Measurements from ENCODE around the gene RBMXL2. TPM values are rescaled to one million over a fixed set of nuclear protein-coding genes. Genes with fewer than 3 reads are reported as not detected.

Gene RBMXL2
- total RNA-seq, result not detected

DNA sequence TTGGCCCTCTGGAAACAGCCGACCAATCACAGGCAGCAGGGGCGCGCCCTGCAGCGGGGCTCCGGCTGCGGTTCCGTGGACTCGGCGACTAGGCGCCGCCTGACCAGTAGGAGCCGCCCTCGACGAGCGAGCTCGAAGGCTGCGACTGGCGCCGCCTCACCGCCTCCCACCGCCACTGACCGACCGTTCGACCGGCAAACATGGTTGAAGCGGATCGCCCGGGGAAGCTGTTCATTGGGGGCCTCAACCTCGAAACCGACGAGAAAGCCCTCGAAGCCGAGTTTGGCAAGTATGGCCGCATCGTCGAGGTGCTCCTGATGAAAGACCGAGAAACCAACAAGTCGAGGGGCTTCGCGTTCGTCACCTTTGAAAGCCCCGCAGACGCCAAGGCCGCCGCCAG is at the start of gene RBMXL2:
TSS of gene RBMXL2 (plus strand) at position 78 of the 400 bp plus-strand sequence. CDS start at position 201, 123 bp downstream.
- H3K27me3 Mint-ChIP-seq, result peaks cover 12 to 30% of the 10 kb centered on the region in 2 donors
- H3K9me3 Mint-ChIP-seq, result no peaks in the 10 kb centered on the region
- H3K36me3 Mint-ChIP-seq, result no peaks in the 10 kb centered on the region
- no peak for DNase-seq (ENCODE audit: low spot score)
- no peak within 1 kb of the TSS for H3K4me3 Mint-ChIP-seq
- ATAC-seq, result no peak
- H3K27ac Mint-ChIP-seq, result no peak within 1 kb of the TSS
- no peaks in the 10 kb centered on the region for H3K4me1 Mint-ChIP-seq (ENCODE audit: low read depth in 2 of 2)

DNA sequence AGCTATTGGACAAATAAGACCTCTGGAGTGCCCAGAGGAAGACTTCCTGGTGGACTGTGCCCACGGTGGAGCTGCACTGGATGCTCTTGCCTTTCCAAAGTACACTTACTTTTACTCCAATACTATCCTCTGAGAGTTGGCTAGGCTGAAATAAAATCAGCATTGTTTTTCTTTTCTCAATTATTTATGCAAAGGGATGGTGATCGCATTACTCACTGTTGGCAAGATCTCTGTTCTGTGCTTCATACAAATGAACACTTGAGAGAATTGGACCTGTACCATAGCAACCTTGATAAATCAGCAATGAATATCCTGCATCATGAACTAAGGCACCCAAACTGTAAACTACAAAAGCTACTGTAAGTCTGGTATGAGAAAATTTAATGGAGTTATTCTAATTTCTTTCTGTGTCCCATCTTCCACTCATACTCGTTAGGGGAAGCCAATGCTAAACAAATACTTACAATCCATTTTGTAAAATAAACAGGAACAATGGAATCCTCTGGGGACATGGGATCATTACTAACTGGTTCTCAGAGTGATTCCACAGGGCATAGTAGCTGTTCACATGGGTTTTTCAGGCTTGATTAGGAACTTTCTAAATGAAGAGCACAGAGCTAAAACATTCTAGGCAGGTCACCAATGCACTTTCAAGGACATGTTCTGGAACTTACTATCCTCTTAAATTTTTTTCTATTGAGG is 42.2 kb upstream of the RBMXL2 start:
- no peak overlapping the region for H3K4me3 Mint-ChIP-seq
- H3K27me3 Mint-ChIP-seq, result no peaks in the 10 kb centered on the region
- H3K4me1 Mint-ChIP-seq (ENCODE audit: low read depth in 2 of 2), result no peaks in the 10 kb centered on the region
- ATAC-seq, result no peak
- no peaks in the 10 kb centered on the region for H3K9me3 Mint-ChIP-seq
- no peaks in the 10 kb centered on the region for H3K36me3 Mint-ChIP-seq
- H3K27ac Mint-ChIP-seq, result no peak overlapping the region
- no peak for DNase-seq (ENCODE audit: low spot score)

DNA sequence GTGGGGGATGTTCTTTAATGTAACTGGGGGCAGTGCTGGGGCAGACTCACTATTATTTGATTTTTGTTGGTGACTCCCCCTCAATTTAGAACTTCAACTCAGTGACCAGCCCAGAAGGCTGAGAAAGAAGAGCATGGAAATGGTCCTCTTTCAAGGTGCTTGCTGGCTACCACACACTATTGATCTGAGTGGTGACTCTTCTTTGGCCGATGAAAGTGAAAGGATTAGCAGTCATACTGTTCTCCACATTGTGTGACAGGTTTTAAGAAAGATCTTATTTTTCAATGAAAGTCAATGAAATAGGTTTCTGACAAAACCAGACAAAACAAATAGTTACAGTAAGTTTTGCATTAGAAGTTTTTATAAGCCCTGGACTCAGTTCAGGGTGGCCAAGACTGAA is 38.6 kb upstream of the RBMXL2 start:
- H3K27me3 Mint-ChIP-seq, result peaks cover 5% of the 10 kb centered on the region in 2 donors
- no peak overlapping the region for H3K27ac Mint-ChIP-seq
- H3K9me3 Mint-ChIP-seq, result no peaks in the 10 kb centered on the region
- DNase-seq (ENCODE audit: low spot score) (no peak), ATAC-seq (no peak)
- no peaks in the 10 kb centered on the region for H3K4me1 Mint-ChIP-seq (ENCODE audit: low read depth in 2 of 2)
- H3K4me3 Mint-ChIP-seq, result no peak overlapping the region
- H3K36me3 Mint-ChIP-seq, result no peaks in the 10 kb centered on the region

DNA sequence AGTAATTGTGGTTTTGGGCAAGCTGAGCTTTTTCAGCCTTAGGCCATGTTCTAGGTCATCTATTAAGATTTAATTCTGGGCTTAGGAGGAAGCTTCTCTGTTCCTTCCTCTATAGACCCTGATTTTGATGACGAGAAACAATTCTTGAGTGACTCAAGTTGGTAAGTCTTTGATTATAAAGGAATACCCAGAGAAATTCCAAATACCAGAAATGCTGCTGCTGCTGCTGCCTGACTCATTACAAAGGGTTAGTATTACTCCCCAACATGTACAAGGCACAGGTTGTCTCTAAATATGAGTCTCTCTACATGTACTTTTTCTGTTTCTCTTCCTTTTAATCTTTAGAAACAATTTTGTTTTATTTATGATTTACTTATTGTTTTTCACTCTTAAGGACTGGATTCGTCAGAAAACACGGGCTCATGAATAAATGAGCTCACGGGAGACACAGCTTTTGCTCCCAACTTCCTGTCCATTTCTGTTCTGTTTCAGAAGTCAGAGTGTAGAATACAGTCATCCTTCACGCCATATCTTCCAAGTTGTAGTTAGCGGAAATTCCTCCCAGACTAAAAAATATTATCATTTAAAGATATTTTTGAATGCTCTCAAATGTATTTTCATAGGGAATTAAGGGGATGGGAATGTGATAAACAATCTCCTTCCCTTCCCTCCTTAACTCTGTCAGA is 31.8 kb upstream of the RBMXL2 start:
- DNase-seq (ENCODE audit: low spot score), result no peak
- H3K27me3 Mint-ChIP-seq, result peaks cover 13 to 14% of the 10 kb centered on the region in 2 donors
- H3K9me3 Mint-ChIP-seq, result no peaks in the 10 kb centered on the region
- H3K27ac Mint-ChIP-seq, result no peak overlapping the region
- H3K36me3 Mint-ChIP-seq, result no peaks in the 10 kb centered on the region
- ATAC-seq, result no peak
- H3K4me3 Mint-ChIP-seq, result no peak overlapping the region
- H3K4me1 Mint-ChIP-seq (ENCODE audit: low read depth in 2 of 2), result no peaks in the 10 kb centered on the region

DNA sequence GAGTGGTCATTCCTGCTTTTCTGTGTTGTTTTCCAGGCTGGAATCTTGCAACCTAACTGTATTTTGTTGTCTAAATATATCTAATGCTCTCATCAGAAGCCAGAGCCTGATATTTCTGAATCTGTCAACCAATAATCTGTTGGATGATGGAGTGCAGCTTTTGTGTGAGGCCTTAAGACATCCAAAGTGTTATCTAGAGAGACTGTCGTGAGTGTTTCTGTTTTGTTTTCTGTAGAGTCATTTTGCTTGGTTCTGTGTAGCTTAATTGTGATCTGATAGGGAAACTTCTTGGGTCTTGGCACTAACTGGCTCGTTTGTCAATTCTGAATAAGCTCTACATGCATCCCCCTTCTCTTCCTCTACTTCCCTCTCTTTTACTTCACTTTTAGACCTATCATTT is 31.2 kb upstream of the RBMXL2 start:
- Mint-ChIP-seq H3K9me3 (no peaks in the 10 kb centered on the region), H3K27ac (no peak overlapping the region), H3K4me3 (no peak overlapping the region), H3K4me1 (ENCODE audit: low read depth in 2 of 2) (no peaks in the 10 kb centered on the region), H3K27me3 (peaks cover 13 to 14% of the 10 kb centered on the region in 2 donors), H3K36me3 (no peaks in the 10 kb centered on the region)
- DNase-seq (ENCODE audit: low spot score) (no peak), ATAC-seq (no peak)

DNA sequence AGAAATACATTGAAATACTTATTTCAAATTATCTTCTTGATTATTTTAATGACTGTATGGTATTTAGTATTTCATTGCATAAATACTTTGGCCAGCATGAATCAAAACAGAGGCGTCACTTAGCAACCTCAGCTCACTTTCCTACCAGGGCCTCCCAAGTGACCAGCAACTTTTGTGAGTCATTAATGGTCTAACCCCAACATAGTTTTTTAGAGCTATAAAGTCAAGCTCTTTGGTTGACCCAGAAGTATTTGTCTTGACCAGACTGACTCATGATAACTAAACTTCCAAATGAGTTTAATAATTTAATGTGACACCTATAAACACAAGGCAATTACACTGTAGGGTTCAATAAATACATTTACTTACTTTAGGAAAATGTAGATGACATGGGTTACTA is 27.9 kb upstream of the RBMXL2 start:
- ATAC-seq (no peak), DNase-seq (ENCODE audit: low spot score) (no peak)
- H3K4me1 Mint-ChIP-seq (ENCODE audit: low read depth in 2 of 2), result no peaks in the 10 kb centered on the region
- no peaks in the 10 kb centered on the region for H3K9me3 Mint-ChIP-seq
- H3K4me3 Mint-ChIP-seq, result no peak overlapping the region
- H3K27me3 Mint-ChIP-seq, result peaks cover 7 to 9% of the 10 kb centered on the region in 2 donors
- H3K27ac Mint-ChIP-seq, result no peak overlapping the region
- no peaks in the 10 kb centered on the region for H3K36me3 Mint-ChIP-seq

DNA sequence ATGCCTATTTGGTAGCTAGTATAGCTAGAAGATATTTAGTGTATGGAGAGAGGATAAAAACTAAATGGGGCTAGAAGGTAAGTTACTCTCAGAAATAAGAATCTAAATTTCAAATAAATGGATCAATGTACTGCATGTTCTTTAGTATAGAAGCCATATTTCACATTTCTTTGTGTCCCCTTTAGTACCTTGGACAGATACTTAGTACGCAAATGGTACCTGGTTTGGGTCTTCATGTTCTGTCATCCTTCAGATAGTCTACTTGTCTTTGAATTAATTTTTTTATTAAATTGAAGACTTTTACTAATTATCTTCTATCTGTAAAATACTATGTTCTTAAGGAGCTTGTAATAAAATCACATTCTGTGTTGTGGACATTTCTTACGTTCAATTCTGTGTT is 26.3 kb upstream of the RBMXL2 start:
- ATAC-seq (no peak), DNase-seq (ENCODE audit: low spot score) (no peak)
- H3K4me3 Mint-ChIP-seq, result no peak overlapping the region
- no peaks in the 10 kb centered on the region for H3K36me3 Mint-ChIP-seq
- H3K9me3 Mint-ChIP-seq, result no peaks in the 10 kb centered on the region
- peaks cover 9 to 10% of the 10 kb centered on the region in 2 donors for H3K27me3 Mint-ChIP-seq
- H3K27ac Mint-ChIP-seq, result no peak overlapping the region
- H3K4me1 Mint-ChIP-seq (ENCODE audit: low read depth in 2 of 2), result no peaks in the 10 kb centered on the region

DNA sequence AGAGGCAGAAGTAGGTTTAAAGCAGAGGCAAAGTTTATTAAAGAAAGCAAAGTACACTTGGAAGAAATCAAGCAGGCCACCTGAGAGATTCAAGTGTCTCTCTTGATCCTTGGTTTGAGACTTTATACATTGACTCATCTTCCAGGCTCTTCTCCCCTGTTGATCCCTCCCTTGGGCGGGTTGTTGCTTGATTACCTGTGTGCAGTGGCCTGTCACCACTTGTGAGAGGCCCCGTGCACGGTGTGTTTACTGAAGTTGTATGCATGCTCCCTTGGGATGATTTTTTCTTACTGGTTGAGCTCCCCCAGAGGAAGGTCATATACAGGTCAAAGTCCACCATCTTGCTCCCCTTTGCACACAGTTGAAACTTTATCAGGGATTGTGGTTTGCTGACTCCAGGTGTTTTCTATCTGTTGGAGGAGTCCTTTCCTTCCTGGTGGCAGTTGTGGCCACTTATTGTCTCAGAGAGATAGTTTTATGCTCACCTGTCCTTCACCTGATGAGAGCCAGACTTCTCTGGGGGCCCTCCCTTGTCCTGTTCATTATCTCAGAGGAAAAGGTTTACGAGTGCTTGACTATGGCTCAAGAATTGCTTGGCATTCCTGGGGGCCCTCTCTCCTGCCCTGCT is 16.3 kb upstream of the RBMXL2 start:
- no peaks in the 10 kb centered on the region for H3K36me3 Mint-ChIP-seq
- no peaks in the 10 kb centered on the region for H3K4me1 Mint-ChIP-seq (ENCODE audit: low read depth in 2 of 2)
- no peak overlapping the region for H3K4me3 Mint-ChIP-seq
- H3K27me3 Mint-ChIP-seq, result peaks cover 2 to 6% of the 10 kb centered on the region in 2 donors
- no peaks in the 10 kb centered on the region for H3K9me3 Mint-ChIP-seq
- no peak overlapping the region for H3K27ac Mint-ChIP-seq
- ATAC-seq, result no peak
- no peak for DNase-seq (ENCODE audit: low spot score)

DNA sequence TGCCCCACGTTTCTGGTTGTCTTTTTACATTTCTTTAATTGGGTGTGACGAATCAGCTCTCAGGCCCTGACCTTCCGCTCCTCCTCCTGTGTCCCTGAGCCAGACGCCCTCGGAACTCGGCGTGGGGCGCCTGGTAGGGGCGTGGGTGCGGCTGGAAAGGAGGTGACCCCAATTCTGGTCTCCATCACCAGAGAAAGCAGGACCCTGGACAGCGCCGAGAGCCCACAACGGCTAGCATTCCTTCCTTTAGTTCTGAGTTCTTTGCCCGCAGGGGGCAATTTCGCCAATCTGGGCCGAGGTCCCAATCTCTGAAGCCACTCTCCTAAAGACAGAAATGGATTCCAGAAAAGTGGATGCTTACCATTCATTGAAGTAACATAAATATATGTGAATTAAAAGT is 11.7 kb upstream of the RBMXL2 start:
- H3K36me3 Mint-ChIP-seq, result no peaks in the 10 kb centered on the region
- DNase-seq (ENCODE audit: low spot score) (no peak), ATAC-seq (no peak)
- H3K4me3 Mint-ChIP-seq, result no peak overlapping the region
- H3K27ac Mint-ChIP-seq, result no peak overlapping the region
- no peaks in the 10 kb centered on the region for H3K4me1 Mint-ChIP-seq (ENCODE audit: low read depth in 2 of 2)
- H3K9me3 Mint-ChIP-seq, result peaks cover 2% of the 10 kb centered on the region
- H3K27me3 Mint-ChIP-seq, result peaks cover 4 to 20% of the 10 kb centered on the region in 2 donors

DNA sequence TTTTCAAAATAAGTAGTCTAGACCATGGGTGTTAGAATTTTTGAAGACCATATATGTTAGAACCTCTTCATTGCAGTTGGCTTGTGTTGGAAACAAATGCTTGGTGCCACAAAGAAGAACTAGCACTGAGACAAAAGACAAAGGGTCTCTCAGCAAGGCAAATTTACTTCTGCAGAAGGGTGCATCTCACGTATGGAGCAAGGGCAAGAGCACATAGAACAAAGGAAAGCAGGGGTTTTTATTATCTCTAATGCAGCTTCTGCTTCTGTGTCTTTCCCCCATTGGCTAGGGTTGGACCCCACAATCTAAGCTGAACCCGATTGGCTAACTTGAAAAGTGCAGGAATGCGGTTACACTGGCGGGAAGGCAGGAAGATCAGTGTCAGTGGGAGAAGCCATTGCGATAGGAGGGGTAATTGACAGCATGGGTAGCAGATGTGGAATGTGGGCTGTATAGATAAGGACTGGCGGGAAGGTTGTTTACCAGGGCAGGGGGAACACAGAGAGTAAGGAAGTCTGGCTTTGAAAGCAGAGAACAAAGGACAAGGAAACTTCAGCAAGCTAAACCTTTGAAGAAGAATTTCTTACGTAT is 9.2 kb upstream of the RBMXL2 start:
- no peak for DNase-seq (ENCODE audit: low spot score)
- H3K36me3 Mint-ChIP-seq, result no peaks in the 10 kb centered on the region
- H3K4me3 Mint-ChIP-seq, result no peak overlapping the region
- no peak for ATAC-seq
- H3K4me1 Mint-ChIP-seq (ENCODE audit: low read depth in 2 of 2), result no peaks in the 10 kb centered on the region
- H3K9me3 Mint-ChIP-seq, result peaks cover 2% of the 10 kb centered on the region
- peaks cover 4 to 20% of the 10 kb centered on the region in 2 donors for H3K27me3 Mint-ChIP-seq
- H3K27ac Mint-ChIP-seq, result no peak overlapping the region

DNA sequence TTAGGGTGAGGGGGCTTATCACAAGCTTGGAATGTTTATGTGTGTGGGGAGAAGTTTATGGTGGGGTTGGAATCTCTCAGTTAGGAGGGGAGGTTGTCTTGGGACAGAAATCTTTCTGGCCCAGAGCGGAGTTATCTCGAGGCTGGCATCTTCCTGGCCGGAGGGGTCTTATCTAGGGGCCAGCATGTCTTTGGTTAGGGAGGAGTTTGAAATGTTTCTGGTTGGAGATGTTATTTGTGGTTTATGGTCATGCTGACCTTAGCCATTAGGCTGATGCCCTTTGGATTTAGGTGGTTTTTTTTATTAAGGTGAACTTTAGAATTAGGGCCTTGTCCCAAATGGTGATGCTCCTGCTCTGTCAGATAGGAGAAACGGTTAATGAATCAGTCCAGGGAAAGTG is 7.9 kb upstream of the RBMXL2 start:
- DNase-seq (ENCODE audit: low spot score) (no peak), ATAC-seq (no peak)
- H3K4me1 Mint-ChIP-seq (ENCODE audit: low read depth in 2 of 2), result no peaks in the 10 kb centered on the region
- H3K27ac Mint-ChIP-seq, result no peak overlapping the region
- peaks cover 2% of the 10 kb centered on the region for H3K9me3 Mint-ChIP-seq
- no peaks in the 10 kb centered on the region for H3K36me3 Mint-ChIP-seq
- peaks cover 4 to 20% of the 10 kb centered on the region in 2 donors for H3K27me3 Mint-ChIP-seq
- H3K4me3 Mint-ChIP-seq, result no peak overlapping the region

DNA sequence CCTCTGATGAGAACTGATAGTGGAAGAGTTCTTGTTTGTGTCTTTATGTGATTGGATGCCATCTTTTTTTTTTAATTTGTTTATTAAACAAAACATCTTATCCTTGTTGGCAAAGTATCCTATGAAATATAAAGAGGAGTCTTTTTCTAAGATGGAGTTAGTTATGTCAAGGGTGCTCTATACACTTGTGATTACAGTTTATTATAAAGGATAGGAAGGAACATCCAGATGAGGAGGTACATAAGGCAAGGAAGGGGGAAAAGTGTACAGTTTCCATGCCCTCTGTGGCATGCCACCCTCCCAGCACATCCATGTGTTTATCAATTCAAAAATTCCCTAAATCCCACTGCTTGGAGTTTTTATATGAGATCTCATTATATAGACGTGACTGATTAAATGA is 7.4 kb upstream of the RBMXL2 start:
- H3K4me3 Mint-ChIP-seq, result no peak overlapping the region
- no peak for ATAC-seq
- peaks cover 2% of the 10 kb centered on the region for H3K9me3 Mint-ChIP-seq
- no peaks in the 10 kb centered on the region for H3K4me1 Mint-ChIP-seq (ENCODE audit: low read depth in 2 of 2)
- no peaks in the 10 kb centered on the region for H3K36me3 Mint-ChIP-seq
- H3K27ac Mint-ChIP-seq, result no peak overlapping the region
- peaks cover 3 to 20% of the 10 kb centered on the region in 2 donors for H3K27me3 Mint-ChIP-seq
- no peak for DNase-seq (ENCODE audit: low spot score)

DNA sequence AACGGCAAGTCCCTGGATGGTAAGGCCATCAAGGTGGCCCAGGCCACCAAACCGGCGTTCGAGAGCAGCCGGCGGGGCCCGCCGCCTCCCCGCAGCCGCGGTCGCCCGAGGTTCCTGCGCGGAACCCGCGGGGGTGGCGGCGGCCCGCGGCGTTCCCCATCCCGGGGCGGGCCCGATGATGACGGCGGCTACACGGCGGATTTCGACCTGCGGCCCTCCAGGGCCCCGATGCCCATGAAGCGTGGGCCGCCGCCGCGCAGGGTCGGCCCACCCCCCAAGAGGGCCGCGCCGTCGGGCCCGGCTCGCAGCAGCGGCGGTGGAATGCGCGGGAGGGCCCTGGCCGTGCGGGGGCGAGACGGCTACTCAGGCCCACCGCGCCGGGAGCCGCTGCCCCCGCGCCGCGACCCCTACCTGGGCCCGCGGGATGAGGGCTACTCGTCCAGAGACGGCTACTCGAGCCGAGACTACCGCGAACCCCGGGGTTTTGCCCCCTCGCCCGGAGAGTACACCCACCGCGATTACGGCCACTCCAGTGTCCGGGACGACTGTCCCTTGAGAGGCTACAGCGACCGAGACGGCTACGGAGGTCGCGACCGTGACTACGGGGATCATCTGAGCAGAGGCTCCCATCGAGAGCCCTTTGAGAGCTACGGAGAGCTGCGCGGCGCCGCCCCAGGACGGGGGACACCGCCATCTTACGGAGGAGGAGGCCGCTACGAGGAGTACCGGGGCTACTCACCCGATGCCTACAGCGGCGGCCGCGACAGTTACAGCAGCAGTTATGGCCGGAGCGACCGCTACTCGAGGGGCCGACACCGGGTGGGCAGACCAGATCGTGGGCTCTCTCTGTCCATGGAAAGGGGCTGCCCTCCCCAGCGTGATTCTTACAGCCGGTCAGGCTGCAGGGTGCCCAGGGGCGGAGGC is 792 bp downstream of the RBMXL2 start:
- no peak overlapping the region for H3K4me3 Mint-ChIP-seq
- no peaks in the 10 kb centered on the region for H3K4me1 Mint-ChIP-seq (ENCODE audit: low read depth in 2 of 2)
- ATAC-seq (no peak), DNase-seq (ENCODE audit: low spot score) (peak; percentile 61)
- H3K27me3 Mint-ChIP-seq, result peaks cover 14 to 30% of the 10 kb centered on the region in 2 donors
- no peaks in the 10 kb centered on the region for H3K9me3 Mint-ChIP-seq
- H3K36me3 Mint-ChIP-seq, result no peaks in the 10 kb centered on the region
- H3K27ac Mint-ChIP-seq, result no peak overlapping the region
